H1 (cell line): ENCODE data around the gene SVEP1. TPM values are rescaled to one million over a fixed set of nuclear protein-coding genes. Genes with fewer than 3 reads are reported as not detected.

Experiments
- polyA plus RNA-seq, 7 experiments: library from polyadenylated mRNA; depleted of rRNA in 3 of 7; stranded (reverse) in 5 of 7; unstranded in 2 of 7; fragments of >200 nt in 5 of 7; fragments of 200-250 nt in 2 of 7; gene quantifications; 1 replicate in 5 of 7; 2 replicates in 1 of 7; 4 replicates in 1 of 7; pipeline versions ENCODE4 v1.2.1 to v1.2.3, GENCODE V29; 2011 to 2013; ENCODE audit warnings: missing spikeins in 2 of 7, mixed read lengths in 2 of 7
- small RNA-seq: library from polyadenylated mRNA; stranded (forward); fragments of <200 nt; extraction: miRNeasy Mini kit (QIAGEN cat#:217004); gene quantifications from one replicate; pipeline ENCODE3, GENCODE V24; 2013; ENCODE audit not compliant: insufficient read depth
- total RNA-seq: library from RNA; stranded (reverse); fragmentation: NEBNext Ultra II Directional; extraction: Animal tissue kit (Norgen Biotek cat#: 25700); gene quantifications from 2 replicates; pipeline ENCODE4 v1.2.1, GENCODE V29; 2021

The SVEP1 gene
- total and polyA plus RNA-seq, 2 of the 8 experiments (the other 6 are each of a cell fraction or from before 2014, with no cell fraction given): 0.11 to 0.37 TPM

Small RNA genes within 50 kb of the gene (small RNA-seq; reads per million reads assigned to genes)
- not detected for gene RNU6-1039P

Other genes with a start within 250 kb of the SVEP1 start
- gene TXNDC8, start 241.9 kb downstream of the SVEP1 start, total RNA-seq: not detected in 2 replicates
- gene TXNDC8, start 241.9 kb downstream of the SVEP1 start, polyA plus RNA-seq (2011; rRNA removed): not detected in 2 replicates
- gene MUSK, start 89.0 kb upstream of the SVEP1 start, total RNA-seq: not detected in 2 replicates
- gene MUSK, start 89.0 kb upstream of the SVEP1 start, polyA plus RNA-seq (2011; rRNA removed): not detected in 2 replicates